Fibroblast of pulmonary artery (primary cell): Measurements from ENCODE around the gene LARP4B.
A peak's percentile ranks its signal among the peaks of the same experiment; 100 is the strongest.

Source experiments
- DNase-seq: peaks from one replicate; pipeline ENCODE4 v3.0.0-alpha.2; 2010; ENCODE audit warnings: low read depth
- H3K4me3 ChIP-seq: replicated peaks from 2 replicates; pipeline ENCODE4 v1.5.1; 2011; ENCODE audit warnings: low read depth, mild to moderate bottlenecking, control low read depth, low read length, moderate library complexity
- TF ChIP-seq, protein P1 (sequence below): IDR thresholded peaks from 2 replicates; pipeline ENCODE4 v1.5.1; 2011; ENCODE audit warnings: mild to moderate bottlenecking, control low read depth, low read length, inconsistent platforms; ENCODE audit errors: missing control alignments

LARP4B gene

DNA sequence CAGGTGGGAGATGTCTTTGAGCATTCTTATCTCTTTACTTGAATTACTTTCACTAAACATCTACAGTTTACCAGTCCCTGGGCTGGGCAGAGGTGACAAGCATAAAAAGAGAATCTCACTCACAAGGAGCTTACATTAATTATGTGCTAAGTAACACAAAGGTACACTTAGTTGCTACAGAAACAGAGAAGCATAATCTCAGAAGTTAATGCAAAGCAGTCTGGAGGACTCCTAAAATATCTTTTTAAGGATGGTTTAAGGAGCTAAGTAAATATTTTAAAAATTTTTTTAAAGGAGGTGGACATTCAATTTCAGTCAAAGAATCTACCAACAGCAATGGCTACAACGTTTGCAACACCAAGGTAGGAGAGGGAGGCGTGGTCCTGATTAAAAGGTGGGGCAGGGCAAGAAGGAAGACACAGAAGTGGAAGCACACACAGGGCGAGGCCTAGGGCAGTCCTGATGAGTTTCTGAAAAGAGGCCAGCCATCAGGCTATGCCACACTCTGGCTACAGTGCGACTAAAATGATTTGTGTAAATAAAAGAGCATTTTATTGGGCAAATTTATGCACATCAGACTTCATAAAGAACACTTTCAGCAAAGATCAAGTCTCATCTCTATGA is 5.3 kb downstream of the LARP4B start:
- H3K4me3 ChIP-seq: no peak overlapping the region
- TF ChIP-seq, protein P1, sequence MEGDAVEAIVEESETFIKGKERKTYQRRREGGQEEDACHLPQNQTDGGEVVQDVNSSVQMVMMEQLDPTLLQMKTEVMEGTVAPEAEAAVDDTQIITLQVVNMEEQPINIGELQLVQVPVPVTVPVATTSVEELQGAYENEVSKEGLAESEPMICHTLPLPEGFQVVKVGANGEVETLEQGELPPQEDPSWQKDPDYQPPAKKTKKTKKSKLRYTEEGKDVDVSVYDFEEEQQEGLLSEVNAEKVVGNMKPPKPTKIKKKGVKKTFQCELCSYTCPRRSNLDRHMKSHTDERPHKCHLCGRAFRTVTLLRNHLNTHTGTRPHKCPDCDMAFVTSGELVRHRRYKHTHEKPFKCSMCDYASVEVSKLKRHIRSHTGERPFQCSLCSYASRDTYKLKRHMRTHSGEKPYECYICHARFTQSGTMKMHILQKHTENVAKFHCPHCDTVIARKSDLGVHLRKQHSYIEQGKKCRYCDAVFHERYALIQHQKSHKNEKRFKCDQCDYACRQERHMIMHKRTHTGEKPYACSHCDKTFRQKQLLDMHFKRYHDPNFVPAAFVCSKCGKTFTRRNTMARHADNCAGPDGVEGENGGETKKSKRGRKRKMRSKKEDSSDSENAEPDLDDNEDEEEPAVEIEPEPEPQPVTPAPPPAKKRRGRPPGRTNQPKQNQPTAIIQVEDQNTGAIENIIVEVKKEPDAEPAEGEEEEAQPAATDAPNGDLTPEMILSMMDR: no peak
- DNase-seq: no peak

DNA sequence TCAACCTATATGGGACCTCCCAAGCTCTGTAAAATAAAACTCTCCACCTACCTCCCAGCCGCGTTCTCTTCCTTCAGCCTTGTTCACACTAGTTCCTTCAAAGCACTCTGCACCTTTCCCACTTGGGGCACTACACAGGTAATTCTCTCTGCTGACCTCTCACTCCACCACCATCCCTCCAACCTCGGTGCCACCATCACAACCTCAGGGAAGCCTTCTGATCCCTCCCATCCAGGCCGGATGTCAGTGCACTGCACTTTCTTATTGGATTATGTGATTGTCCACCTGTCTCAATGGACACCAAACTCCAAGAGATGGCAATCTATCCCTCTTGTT is 7.0 kb downstream of the LARP4B start:
- TF ChIP-seq, protein P1: no peak
- DNase-seq: no peak
- H3K4me3 ChIP-seq: no peak overlapping the region

DNA sequence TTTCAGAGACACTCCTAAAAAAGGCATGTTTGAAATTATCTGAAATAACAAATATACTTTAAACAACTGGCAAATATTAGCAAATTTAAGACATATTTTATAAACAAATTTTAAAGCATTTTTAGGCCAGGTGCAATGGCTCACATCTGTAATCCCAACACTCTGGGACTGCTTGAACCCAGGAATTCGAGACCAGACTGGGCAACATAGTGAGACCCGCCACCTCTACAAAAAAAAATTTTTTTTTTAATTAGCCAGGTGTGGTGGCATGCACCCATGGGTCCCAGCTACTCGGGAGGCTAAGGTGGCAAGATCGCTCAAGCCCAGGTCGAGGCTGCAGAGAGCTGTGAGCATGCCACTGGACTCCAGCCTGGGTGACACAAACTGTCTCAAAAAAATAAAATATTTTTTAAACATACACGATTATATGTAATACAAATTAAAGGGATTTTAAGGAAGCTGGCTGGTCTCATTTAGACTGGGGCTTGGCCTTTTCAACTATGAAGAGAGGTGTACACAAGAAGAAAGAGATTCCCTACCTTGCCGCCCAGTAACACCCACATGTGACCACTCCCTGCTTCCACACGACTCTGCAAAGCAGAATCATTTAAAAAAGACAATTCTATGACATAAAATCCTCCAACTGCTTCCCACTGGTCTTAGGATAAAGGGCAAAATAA is 7.5 kb downstream of the LARP4B start:
- DNase-seq: no peak
- TF ChIP-seq, protein P1: no peak
- no peak overlapping the region for H3K4me3 ChIP-seq

DNA sequence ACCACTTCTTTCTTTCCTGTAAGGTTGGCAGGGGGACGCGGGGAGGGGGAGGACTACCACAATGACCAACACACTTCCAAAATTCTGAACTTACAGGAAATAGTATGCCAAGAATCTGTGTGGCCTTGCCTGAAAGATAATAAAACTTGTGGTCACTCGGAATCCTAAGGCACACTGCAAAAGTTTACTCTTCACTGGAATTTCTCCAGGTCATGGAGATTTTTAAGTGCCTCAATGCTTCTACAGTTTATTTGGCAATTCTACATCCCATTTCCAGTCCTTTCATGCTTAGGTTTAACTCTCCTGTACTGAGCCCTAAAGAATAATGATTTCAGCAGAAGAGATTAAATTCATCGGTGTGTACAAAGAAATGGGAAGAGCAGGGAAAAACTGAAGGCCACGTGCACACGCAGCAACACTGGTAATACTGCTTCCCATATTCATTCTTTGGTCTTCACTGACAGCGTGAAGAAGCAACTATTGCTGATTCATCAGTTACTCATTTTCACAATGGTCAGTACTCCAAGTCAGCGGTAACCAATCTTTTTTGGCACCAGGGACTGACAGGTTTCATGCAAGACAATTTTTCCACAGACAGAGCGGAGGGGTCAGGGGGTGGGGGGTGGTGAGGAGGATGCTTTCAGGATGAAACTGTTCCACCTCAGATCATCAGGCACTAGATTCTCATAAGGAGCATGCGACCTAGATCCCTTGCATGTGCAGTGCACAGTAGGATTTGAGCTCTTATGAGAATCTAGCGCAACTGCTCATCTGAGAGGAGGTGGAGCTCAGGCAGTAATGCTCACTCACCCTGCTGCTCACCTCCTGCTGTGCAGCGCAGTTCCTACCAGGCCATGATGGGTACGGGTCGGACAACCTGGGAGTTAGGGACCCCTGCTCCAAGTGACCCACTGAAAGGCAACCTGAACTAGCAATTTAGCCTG is 9.8 kb downstream of the LARP4B start:
- no peak overlapping the region for H3K4me3 ChIP-seq
- TF ChIP-seq, protein P1: no peak
- peak; percentile 53 for DNase-seq

DNA sequence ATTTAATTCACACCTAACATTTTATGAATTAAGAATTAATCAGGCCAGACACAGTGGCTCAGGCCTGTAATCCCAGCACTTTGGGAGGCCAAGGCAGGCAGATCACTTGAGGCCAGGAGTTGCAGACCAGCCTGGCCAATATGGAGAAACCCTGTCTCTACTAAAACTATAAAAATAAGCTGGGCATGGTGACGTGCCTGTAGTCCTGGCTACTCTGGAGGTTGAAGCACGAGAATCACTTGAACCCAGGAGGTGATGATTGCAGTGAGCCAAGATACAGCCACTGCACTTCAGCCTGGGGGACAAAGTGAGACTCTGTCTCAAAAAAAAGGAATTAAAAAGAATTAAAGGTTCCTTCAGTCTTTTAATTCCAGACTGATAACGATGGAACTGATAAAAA is 11.1 kb downstream of the LARP4B start:
- no peak overlapping the region for H3K4me3 ChIP-seq
- TF ChIP-seq, protein P1: no peak
- DNase-seq: no peak

DNA sequence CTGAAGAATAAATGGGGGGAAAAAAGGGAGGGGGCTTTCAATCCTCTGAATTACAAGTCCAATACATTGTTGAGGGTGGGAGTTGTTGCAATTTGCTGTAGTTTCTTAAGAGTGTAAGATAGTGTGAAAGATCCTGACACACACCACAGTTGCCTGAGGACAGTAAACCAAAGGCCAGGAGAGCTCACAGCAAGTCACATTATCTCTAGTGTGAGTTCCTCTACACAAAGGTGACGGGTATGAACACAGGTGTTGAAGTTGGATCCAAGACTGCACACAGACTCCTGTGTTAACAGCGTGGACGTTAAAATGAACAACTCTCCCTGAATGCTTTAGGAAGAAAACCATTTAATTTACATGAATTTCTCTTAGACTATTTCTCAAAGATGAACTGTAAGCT is 12.0 kb downstream of the LARP4B start:
- no peak overlapping the region for H3K4me3 ChIP-seq
- TF ChIP-seq, protein P1: no peak
- DNase-seq: no peak
